ENCODE data around the gene IDH3B. TPM values are rescaled to one million over a fixed set of nuclear protein-coding genes. Genes with fewer than 3 reads are reported as not detected.

IDH3B gene
- total and polyA plus RNA-seq, 2 of the 13 experiments (the other 11 are each of a cell fraction or from before 2014, with no cell fraction given): 215 to 254 TPM

- no peak for TF ChIP-seq ZBTB8A (CRISPR knock-in tag; IDR thresholded peaks at IDR 0.05; ENCODE audit: borderline replicate concordance, low read depth)
- TF ChIP-seq NAIF1 (CRISPR knock-in tag; IDR thresholded peaks at IDR 0.05; ENCODE audit: borderline replicate concordance): no peak
- TF ChIP-seq BCL6 (CRISPR knock-in tag; IDR thresholded peaks at IDR 0.05): no peak
- no peak for TF ChIP-seq JUNB (CRISPR knock-in tag; IDR thresholded peaks at IDR 0.05; ENCODE audit: borderline replicate concordance)
- no peak for TF ChIP-seq STAT5B (CRISPR knock-in tag; IDR thresholded peaks at IDR 0.05)
- TF ChIP-seq GPN1 (CRISPR knock-in tag; IDR thresholded peaks at IDR 0.05; ENCODE audit: borderline replicate concordance): no peak
- TF ChIP-seq XRCC5 (optimal IDR thresholded peaks at IDR 0.05; ENCODE audit: low read length): peak; percentile 27
- TF ChIP-seq ZFP41 (CRISPR knock-in tag; IDR thresholded peaks at IDR 0.05; ENCODE audit: borderline replicate concordance): 0 out of 2 replicates have a peak, but pooled peaks have one; percentile 50
- no peak for TF ChIP-seq ZNF674 (CRISPR knock-in tag; IDR thresholded peaks at IDR 0.05; ENCODE audit: low read depth)
- no peak for TF ChIP-seq MIER3 (CRISPR knock-in tag; IDR thresholded peaks at IDR 0.05; ENCODE audit: borderline replicate concordance)
- peak; percentile 29 for TF ChIP-seq RBM22 (optimal IDR thresholded peaks at IDR 0.05; ENCODE audit: low read length)
- peak; percentile 8; the same call in 1 of the 2 replicates for TF ChIP-seq NRL (CRISPR knock-in tag; IDR thresholded peaks at IDR 0.05; ENCODE audit: borderline replicate concordance)
- TF ChIP-seq ZNF253 (CRISPR knock-in tag; IDR thresholded peaks at IDR 0.05; ENCODE audit: borderline replicate concordance): no peak
- TF ChIP-seq ZNF501 (CRISPR knock-in tag; IDR thresholded peaks at IDR 0.05): peak; percentile 39; the same call in 1 of the 2 replicates
- TF ChIP-seq NFIB (CRISPR knock-in tag; IDR thresholded peaks at IDR 0.05; ENCODE audit: borderline replicate concordance): no peak
- no peak; the same call in 1 of the 2 replicates for TF ChIP-seq ZNF576 (CRISPR knock-in tag; IDR thresholded peaks at IDR 0.05)
- no peak for TF ChIP-seq NR2F1 (CRISPR knock-in tag; IDR thresholded peaks at IDR 0.05)
- 0 out of 4 replicates have a peak, but pooled peaks have one; percentile 1 to 29 for TF ChIP-seq POLR2A (IDR thresholded peaks at IDR 0.05; ENCODE audit: insufficient read depth in 1 of 2, low read depth in 2 of 2, low read length in 2 of 2)
- no peak for TF ChIP-seq SP1 (IDR thresholded peaks at IDR 0.05)
- TF ChIP-seq SP1 (CRISPR knock-in tag; IDR thresholded peaks at IDR 0.05): no peak; the same call in 1 of the 2 replicates
- no peak for TF ChIP-seq ZNF839 (CRISPR knock-in tag; IDR thresholded peaks at IDR 0.05; ENCODE audit: borderline replicate concordance)
- no peak for TF ChIP-seq ZNF713 (CRISPR knock-in tag; IDR thresholded peaks at IDR 0.05)
- TF ChIP-seq ZSCAN12 (CRISPR knock-in tag; IDR thresholded peaks at IDR 0.05): no peak
- no peak for TF ChIP-seq ZBTB34 (CRISPR knock-in tag; IDR thresholded peaks at IDR 0.05)
- TF ChIP-seq, protein P1, sequence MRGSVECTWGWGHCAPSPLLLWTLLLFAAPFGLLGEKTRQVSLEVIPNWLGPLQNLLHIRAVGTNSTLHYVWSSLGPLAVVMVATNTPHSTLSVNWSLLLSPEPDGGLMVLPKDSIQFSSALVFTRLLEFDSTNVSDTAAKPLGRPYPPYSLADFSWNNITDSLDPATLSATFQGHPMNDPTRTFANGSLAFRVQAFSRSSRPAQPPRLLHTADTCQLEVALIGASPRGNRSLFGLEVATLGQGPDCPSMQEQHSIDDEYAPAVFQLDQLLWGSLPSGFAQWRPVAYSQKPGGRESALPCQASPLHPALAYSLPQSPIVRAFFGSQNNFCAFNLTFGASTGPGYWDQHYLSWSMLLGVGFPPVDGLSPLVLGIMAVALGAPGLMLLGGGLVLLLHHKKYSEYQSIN (CRISPR knock-in tag; IDR thresholded peaks at IDR 0.05; ENCODE audit: borderline replicate concordance): no peak
- 0 out of 2 replicates have a peak, but pooled peaks have one; percentile 7 for TF ChIP-seq ZNF619 (CRISPR knock-in tag; IDR thresholded peaks at IDR 0.05)
- TF ChIP-seq PAF1 (CRISPR knock-in tag; IDR thresholded peaks at IDR 0.05): peak; percentile 65
- TF ChIP-seq NR3C1 (CRISPR knock-in tag; IDR thresholded peaks at IDR 0.05): no peak
- peak; percentile 27; the same call in 1 of the 2 replicates for TF ChIP-seq ZNF225 (CRISPR knock-in tag; IDR thresholded peaks at IDR 0.05)
- 0 out of 2 replicates have a peak, but pooled peaks have one; percentile 17 for TF ChIP-seq ZNF333 (CRISPR knock-in tag; IDR thresholded peaks at IDR 0.05; ENCODE audit: borderline replicate concordance)
Observed at GRCh38 chr20:2653556-2654383, 10.2 kb downstream of the IDH3B start (continued).

Data from HepG2 (cell line).